ENCODE results near the gene IDI1. TPM values are rescaled to one million over a fixed set of nuclear protein-coding genes. Genes with fewer than 3 reads are reported as not detected.

Gene IDI1
- total and polyA plus RNA-seq, 2 of the 13 experiments (the other 11 are each of a cell fraction or from before 2014, with no cell fraction given): 44.4 to 145 TPM

DNA sequence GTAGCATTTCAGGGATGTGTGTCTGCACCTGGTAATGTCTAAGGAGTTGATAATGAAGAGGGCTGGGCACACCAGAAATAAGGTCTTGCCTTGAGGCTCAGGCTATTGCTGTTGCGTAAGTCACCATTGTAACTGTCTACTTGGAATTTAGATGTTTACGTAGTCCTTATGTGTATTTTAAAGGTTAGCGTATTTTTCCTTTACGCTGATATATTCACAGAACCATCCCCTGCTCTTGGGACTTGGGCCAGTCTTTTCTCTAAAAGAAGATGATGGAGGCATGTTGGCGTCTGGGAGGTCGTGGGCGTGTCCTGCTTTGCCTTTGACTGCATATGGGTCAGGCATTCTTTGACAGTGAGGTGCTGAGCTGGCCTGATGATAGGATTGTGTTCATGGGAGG, 22.0 kb upstream of the IDI1 start:
- Histone ChIP-seq H3K36me3 (replicated peaks in 1 of 2; ENCODE audit: control insufficient read depth in 1 of 2, insufficient read depth in 2 of 2, low read length in 2 of 2) (peaks cover 9 to 16% of the 10 kb centered on the region in 2 experiments; a peak in 3 of 5 replicates), H3K9me3 (ENCODE audit: low read length) (no peaks in the 10 kb centered on the region), H3K27ac (ENCODE audit: extremely low read length, insufficient read depth, low read length) (no peak overlapping the region), H3K4me2 (ENCODE audit: low read depth, low read length) (no peak overlapping the region), H4K20me1 (ENCODE audit: insufficient read depth, low read length) (no peaks in the 10 kb centered on the region), H2AFZ (ENCODE audit: low read length) (no peak overlapping the region), H3K79me2 (ENCODE audit: insufficient read depth, low read length) (peaks cover 4% of the 10 kb centered on the region), H3K9ac (ENCODE audit: insufficient read depth, low read depth, low read length) (no peak overlapping the region), H3K27me3 (ENCODE audit: control insufficient read depth in 1 of 2, insufficient read depth in 2 of 2, low read length in 2 of 2) (no peaks in the 10 kb centered on the region), H3K4me3 (replicated peaks in 1 of 3; ENCODE audit: insufficient read depth in 1 of 3, low read depth in 2 of 3, low read length in 3 of 3) (no peak overlapping the region), H3K4me1 (ENCODE audit: insufficient read depth, low read length) (peaks cover 7% of the 10 kb centered on the region)
- ATAC-seq: no peak
- no TSS peak for BruUV-seq (replicated peaks)
- no peak for DNase-seq (ENCODE audit: low spot score)
- ChIA-PET POLR2A (no interaction called here), CTCF (ENCODE audit: low intra/inter-chr PET ratio, low total read pairs) (no interaction called here)
- intact Hi-C loops (cut with micrococcal nuclease; ENCODE audit: unreplicated experiment): no loop called here
- TF ChIP-seq MIER2 (CRISPR knock-in tag; IDR thresholded peaks at IDR 0.05) (no peak), PHF5A (CRISPR knock-in tag; IDR thresholded peaks at IDR 0.05; ENCODE audit: low read depth, unreplicated experiment) (no peak), HMG20A (CRISPR knock-in tag; IDR thresholded peaks at IDR 0.05; ENCODE audit: borderline replicate concordance) (no peak), CEBPG (CRISPR knock-in tag; IDR thresholded peaks at IDR 0.05) (0 out of 2 replicates have a peak, but pooled peaks have one; percentile 33), ZNF572 (CRISPR knock-in tag; IDR thresholded peaks at IDR 0.05) (no peak), CEBPB (IDR thresholded peaks at IDR 0.05; ENCODE audit: borderline replicate concordance, low read depth, low read length) (peak; percentile 28; the same call in 1 of the 2 replicates)
- TF ChIP-seq, protein P1, sequence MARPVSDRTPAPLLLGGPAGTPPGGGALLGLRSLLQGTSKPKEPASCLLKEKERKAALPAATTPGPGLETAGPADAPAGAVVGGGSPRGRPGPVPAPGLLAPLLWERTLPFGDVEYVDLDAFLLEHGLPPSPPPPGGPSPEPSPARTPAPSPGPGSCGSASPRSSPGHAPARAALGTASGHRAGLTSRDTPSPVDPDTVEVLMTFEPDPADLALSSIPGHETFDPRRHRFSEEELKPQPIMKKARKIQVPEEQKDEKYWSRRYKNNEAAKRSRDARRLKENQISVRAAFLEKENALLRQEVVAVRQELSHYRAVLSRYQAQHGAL (CRISPR knock-in tag; IDR thresholded peaks at IDR 0.05; ENCODE audit: not compliant biosample characterization): no peak
- in situ Hi-C loops (cut with HindIII; ENCODE audit: extremely low pct_ligation_motif_present, low pct_unique_long_range_greater_than_20kb): no loop called here
- FAIRE-seq: no peak
- WGBS (ENCODE audit: low lambda C conversion rate): 94% methylated on average over 7 of the region's 7 CpGs
